ENCODE measurements around the gene SGCA. TPM values are rescaled to one million over a fixed set of nuclear protein-coding genes. Genes with fewer than 3 reads are reported as not detected.

Gene SGCA
- polyA plus RNA-seq, 4 donors, result 0.96 to 6.2 (median 5.0) TPM; not detected in 1

DNA sequence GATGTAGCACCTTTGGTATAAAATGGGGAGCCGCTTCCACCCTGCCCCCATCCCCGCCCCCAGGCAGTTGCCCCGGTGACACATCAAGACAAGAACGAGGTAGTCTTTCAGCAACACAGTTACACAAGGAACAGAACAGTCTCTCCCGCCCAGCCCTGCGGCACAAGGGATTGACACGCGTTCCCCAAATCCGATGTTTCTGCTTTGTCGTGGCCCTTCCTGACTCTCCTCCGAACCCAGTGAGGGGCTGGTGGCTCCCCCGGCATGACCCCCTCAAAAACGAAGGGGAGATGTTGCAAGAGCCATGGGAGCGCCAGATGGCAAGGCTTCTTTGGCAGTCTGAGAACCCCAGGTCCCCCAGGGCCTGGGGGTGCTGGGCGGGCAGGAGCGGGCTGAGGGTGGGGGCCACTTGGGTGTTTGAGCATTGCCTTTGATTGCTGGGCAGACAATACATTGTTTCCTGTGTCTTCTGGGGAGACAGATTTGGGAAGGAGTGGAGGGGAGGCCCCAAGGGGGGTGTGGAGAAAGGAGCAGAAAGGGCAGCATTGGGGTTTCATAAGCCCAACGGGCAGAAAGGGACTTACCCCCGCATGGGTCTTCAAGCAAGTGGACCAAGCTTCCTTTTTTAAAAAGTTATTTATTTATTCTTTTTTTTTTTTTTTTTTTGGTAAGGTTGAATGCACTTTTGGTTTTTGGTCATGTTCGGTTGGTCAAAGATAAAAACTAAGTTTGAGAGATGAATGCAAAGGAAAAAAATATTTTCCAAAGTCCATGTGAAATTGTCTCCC lies 19.0 kb downstream of the SGCA start:
- Histone ChIP-seq H3K9me3 (ENCODE audit: control insufficient read depth in 2 of 2, insufficient read depth in 1 of 2, low read depth in 1 of 2, low read length in 1 of 2) (no peaks in the 10 kb centered on the region), H3K4me3 (ENCODE audit: low read depth in 1 of 3, low read length in 3 of 3) (no peak overlapping the region), H3K4me1 (ENCODE audit: control insufficient read depth in 3 of 3, insufficient read depth in 2 of 3, low read depth in 1 of 3, low read length in 2 of 3) (no peaks in the 10 kb centered on the region), H3K27ac (ENCODE audit: low read depth in 1 of 3, low read length in 2 of 3) (peak overlapping the region in 1 of 3 donors; percentile 1), H3K27me3 (ENCODE audit: control insufficient read depth in 3 of 3, insufficient read depth in 3 of 3, low read length in 3 of 3) (no peaks in the 10 kb centered on the region), H3K36me3 (ENCODE audit: control insufficient read depth in 3 of 3, insufficient read depth in 2 of 3, low read depth in 1 of 3, low read length in 3 of 3) (peaks cover 0 to 51% (median 0%) of the 10 kb centered on the region in 3 donors)
- no peak for FAIRE-seq
- 60 to 81% (median 78%) methylated on average over 19 of the region's 19 CpGs for WGBS, 3 donors
- DNase-seq, result no peak

DNA sequence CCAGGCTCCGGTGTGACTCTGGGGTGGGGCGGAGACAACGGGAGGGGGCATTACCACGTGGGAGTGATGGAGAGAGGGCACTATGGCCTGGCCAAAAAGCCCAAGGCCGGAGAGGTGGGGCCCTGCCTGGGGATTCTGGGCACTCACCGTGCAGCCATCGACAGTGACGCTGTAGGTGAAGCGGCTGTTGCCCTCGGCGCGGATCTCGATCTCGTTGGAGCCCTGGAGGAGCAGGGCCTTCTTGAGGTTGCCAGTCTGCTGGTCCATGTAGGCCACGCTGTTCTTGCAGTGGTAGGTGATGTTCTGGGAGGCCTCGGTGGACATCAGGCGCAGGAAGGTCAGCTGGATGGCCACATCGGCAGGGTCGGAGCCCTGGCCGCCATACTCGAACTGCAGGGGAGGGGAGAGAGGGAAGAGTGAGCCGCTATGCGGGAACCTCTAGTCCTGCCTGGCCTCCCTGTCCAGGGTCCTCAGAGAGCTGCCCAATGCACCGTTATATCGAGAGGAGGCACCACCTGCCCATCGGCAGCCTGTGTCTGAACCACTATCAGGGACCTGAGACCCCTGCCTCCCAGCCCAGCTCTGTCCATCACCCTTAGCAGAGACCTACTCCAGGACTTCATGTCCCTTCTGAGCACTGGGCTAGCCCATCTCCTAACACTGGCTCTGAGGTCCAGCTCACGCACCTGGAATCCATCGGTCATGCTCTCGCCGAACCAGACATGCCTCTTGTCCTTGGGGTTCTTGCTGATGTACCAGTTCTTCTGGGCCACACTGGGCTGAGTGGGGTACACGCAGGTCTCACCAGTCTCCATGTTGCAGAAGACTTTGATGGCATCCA lies 20.0 kb downstream of the SGCA start:
- no peaks in the 10 kb centered on the region for H3K9me3 ChIP-seq (ENCODE audit: control insufficient read depth in 2 of 2, insufficient read depth in 1 of 2, low read depth in 1 of 2, low read length in 1 of 2)
- H3K27ac ChIP-seq (ENCODE audit: low read depth in 1 of 3, low read length in 2 of 3), result no peak overlapping the region
- no peak overlapping the region for H3K4me3 ChIP-seq (ENCODE audit: low read depth in 1 of 3, low read length in 3 of 3)
- no peaks in the 10 kb centered on the region for H3K4me1 ChIP-seq (ENCODE audit: control insufficient read depth in 3 of 3, insufficient read depth in 2 of 3, low read depth in 1 of 3, low read length in 2 of 3)
- peaks cover 0 to 61% (median 0%) of the 10 kb centered on the region in 3 donors for H3K36me3 ChIP-seq (ENCODE audit: control insufficient read depth in 3 of 3, insufficient read depth in 2 of 3, low read depth in 1 of 3, low read length in 3 of 3)
- 80 to 90% (median 90%) methylated on average over 27 to 31 of the region's 31 CpGs for WGBS, 3 donors
- no peaks in the 10 kb centered on the region for H3K27me3 ChIP-seq (ENCODE audit: control insufficient read depth in 3 of 3, insufficient read depth in 3 of 3, low read length in 3 of 3)
- no peak for FAIRE-seq
- no peak for DNase-seq

- H3K27me3 ChIP-seq (ENCODE audit: control insufficient read depth in 3 of 3, insufficient read depth in 3 of 3, low read length in 3 of 3), result no peaks in the 10 kb centered on the region
- DNase-seq (no peak), FAIRE-seq (no peak)
- no peak overlapping the region for H3K27ac ChIP-seq (ENCODE audit: low read depth in 1 of 3, low read length in 2 of 3)
- no peak overlapping the region for H3K4me3 ChIP-seq (ENCODE audit: low read depth in 1 of 3, low read length in 3 of 3)
- H3K36me3 ChIP-seq (ENCODE audit: control insufficient read depth in 3 of 3, insufficient read depth in 2 of 3, low read depth in 1 of 3, low read length in 3 of 3), result peaks cover 0 to 71% (median 0%) of the 10 kb centered on the region in 3 donors
- 78 to 95% (median 85%) methylated on average over 22 to 24 of the region's 24 CpGs for WGBS, 3 donors
- no peaks in the 10 kb centered on the region for H3K9me3 ChIP-seq (ENCODE audit: control insufficient read depth in 2 of 2, insufficient read depth in 1 of 2, low read depth in 1 of 2, low read length in 1 of 2)
- H3K4me1 ChIP-seq (ENCODE audit: control insufficient read depth in 3 of 3, insufficient read depth in 2 of 3, low read depth in 1 of 3, low read length in 2 of 3), result no peaks in the 10 kb centered on the region
These were observed 21.0 kb downstream of the SGCA start for GRCh38 chr17:50186661-50187393.

- H3K9me3 ChIP-seq (ENCODE audit: control insufficient read depth in 2 of 2, insufficient read depth in 1 of 2, low read depth in 1 of 2, low read length in 1 of 2), result no peaks in the 10 kb centered on the region
- FAIRE-seq (no peak), DNase-seq (no peak)
- WGBS, 3 donors, result 67 to 79% (median 67%) methylated on average over 4 of the region's 4 CpGs
- no peaks in the 10 kb centered on the region for H3K27me3 ChIP-seq (ENCODE audit: control insufficient read depth in 3 of 3, insufficient read depth in 3 of 3, low read length in 3 of 3)
- no peak overlapping the region for H3K4me3 ChIP-seq (ENCODE audit: low read depth in 1 of 3, low read length in 3 of 3)
- no peaks in the 10 kb centered on the region for H3K4me1 ChIP-seq (ENCODE audit: control insufficient read depth in 3 of 3, insufficient read depth in 2 of 3, low read depth in 1 of 3, low read length in 2 of 3)
- H3K27ac ChIP-seq (ENCODE audit: low read depth in 1 of 3, low read length in 2 of 3), result no peak overlapping the region
- H3K36me3 ChIP-seq (ENCODE audit: control insufficient read depth in 3 of 3, insufficient read depth in 2 of 3, low read depth in 1 of 3, low read length in 3 of 3), result peaks cover 0 to 76% (median 0%) of the 10 kb centered on the region in 3 donors
These were observed 21.6 kb downstream of the SGCA start for GRCh38 chr17:50187394-50187725.

DNA sequence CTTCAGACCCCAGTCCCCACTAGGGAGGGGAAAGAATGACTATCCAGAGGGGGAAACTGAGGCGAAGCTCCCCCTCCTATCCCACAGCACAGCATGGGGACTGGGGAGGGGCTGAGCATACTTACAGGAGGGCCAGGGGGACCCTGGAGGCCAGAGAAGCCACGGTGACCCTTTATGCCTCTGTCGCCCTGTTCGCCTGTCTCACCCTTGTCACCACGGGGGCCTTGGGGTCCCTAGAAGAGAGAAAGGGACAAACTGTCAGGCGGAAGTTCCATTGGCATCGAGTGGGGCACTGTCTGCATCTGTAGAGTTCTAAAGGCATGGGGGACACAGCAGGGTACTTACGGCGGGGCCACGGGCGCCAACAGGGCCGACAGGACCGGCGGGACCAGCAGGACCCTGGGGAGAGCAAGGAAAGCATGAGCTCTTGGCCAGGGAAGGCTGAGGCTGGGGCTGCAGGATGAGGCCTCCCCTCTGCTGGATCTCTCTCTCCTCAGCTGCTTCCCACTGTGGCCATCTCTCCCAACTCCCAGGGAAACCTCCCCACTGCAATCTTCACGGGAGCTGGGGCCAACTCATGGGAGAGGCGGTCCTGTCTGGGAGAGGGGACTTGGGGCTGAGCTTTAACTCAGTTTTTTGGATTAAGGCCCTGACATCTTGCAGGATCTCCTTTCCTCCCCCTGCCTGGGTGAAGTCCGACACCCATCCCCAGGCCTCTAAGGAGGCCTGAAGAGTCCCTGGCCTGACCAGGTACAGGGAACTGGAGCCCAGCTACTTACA lies 22.1 kb downstream of the SGCA start:
- no peak for DNase-seq
- no peak overlapping the region for H3K4me3 ChIP-seq (ENCODE audit: low read depth in 1 of 3, low read length in 3 of 3)
- no peaks in the 10 kb centered on the region for H3K9me3 ChIP-seq (ENCODE audit: control insufficient read depth in 2 of 2, insufficient read depth in 1 of 2, low read depth in 1 of 2, low read length in 1 of 2)
- H3K36me3 ChIP-seq (ENCODE audit: control insufficient read depth in 3 of 3, insufficient read depth in 2 of 3, low read depth in 1 of 3, low read length in 3 of 3), result peaks cover 0 to 82% (median 0%) of the 10 kb centered on the region in 3 donors
- WGBS, 3 donors, result 78 to 83% (median 81%) methylated on average over 17 of the region's 17 CpGs
- no peak overlapping the region for H3K27ac ChIP-seq (ENCODE audit: low read depth in 1 of 3, low read length in 2 of 3)
- H3K4me1 ChIP-seq (ENCODE audit: control insufficient read depth in 3 of 3, insufficient read depth in 2 of 3, low read depth in 1 of 3, low read length in 2 of 3), result no peaks in the 10 kb centered on the region
- no peak for FAIRE-seq
- H3K27me3 ChIP-seq (ENCODE audit: control insufficient read depth in 3 of 3, insufficient read depth in 3 of 3, low read length in 3 of 3), result no peaks in the 10 kb centered on the region

- H3K27ac ChIP-seq (ENCODE audit: low read depth in 1 of 3, low read length in 2 of 3), result no peak overlapping the region
- 75 to 85% (median 79%) methylated on average over 12 to 13 of the region's 13 CpGs for WGBS, 3 donors
These were observed 22.7 kb downstream of the SGCA start for GRCh38 chr17:50188531-50188920.

GRCh38 chr17:50188921-50189549 lies 23.2 kb downstream of the SGCA start:
- Histone ChIP-seq H3K4me3 (ENCODE audit: low read depth in 1 of 3, low read length in 3 of 3) (no peak overlapping the region), H3K27me3 (ENCODE audit: control insufficient read depth in 3 of 3, insufficient read depth in 3 of 3, low read length in 3 of 3) (no peaks in the 10 kb centered on the region), H3K9me3 (ENCODE audit: control insufficient read depth in 2 of 2, insufficient read depth in 1 of 2, low read depth in 1 of 2, low read length in 1 of 2) (no peaks in the 10 kb centered on the region), H3K4me1 (ENCODE audit: control insufficient read depth in 3 of 3, insufficient read depth in 2 of 3, low read depth in 1 of 3, low read length in 2 of 3) (no peaks in the 10 kb centered on the region), H3K36me3 (ENCODE audit: control insufficient read depth in 3 of 3, insufficient read depth in 2 of 3, low read depth in 1 of 3, low read length in 3 of 3) (peaks cover 0 to 92% (median 0%) of the 10 kb centered on the region in 3 donors), H3K27ac (ENCODE audit: low read depth in 1 of 3, low read length in 2 of 3) (no peak overlapping the region)
- FAIRE-seq (no peak), DNase-seq (no peak)
- WGBS, 3 donors, result 77 to 84% (median 77%) methylated on average over 11 of the region's 11 CpGs

More at GRCh38 chr17:50188531-50188920, 22.7 kb downstream of the SGCA start:
- H3K36me3 ChIP-seq (ENCODE audit: control insufficient read depth in 3 of 3, insufficient read depth in 2 of 3, low read depth in 1 of 3, low read length in 3 of 3), result peaks cover 0 to 87% (median 0%) of the 10 kb centered on the region in 3 donors
- H3K4me1 ChIP-seq (ENCODE audit: control insufficient read depth in 3 of 3, insufficient read depth in 2 of 3, low read depth in 1 of 3, low read length in 2 of 3), result no peaks in the 10 kb centered on the region
- no peaks in the 10 kb centered on the region for H3K27me3 ChIP-seq (ENCODE audit: control insufficient read depth in 3 of 3, insufficient read depth in 3 of 3, low read length in 3 of 3)
- DNase-seq (no peak), FAIRE-seq (no peak)
- H3K4me3 ChIP-seq (ENCODE audit: low read depth in 1 of 3, low read length in 3 of 3), result no peak overlapping the region
- no peaks in the 10 kb centered on the region for H3K9me3 ChIP-seq (ENCODE audit: control insufficient read depth in 2 of 2, insufficient read depth in 1 of 2, low read depth in 1 of 2, low read length in 1 of 2)

Measured in small intestine (tissue), 7 donors.